GM12864 (cell line): ENCODE measurements around the gene ANXA2R.
A peak's percentile ranks its signal among the peaks of the same experiment; 100 is the strongest.

Experiments used
- DNase-seq: peaks from one replicate; pipeline ENCODE4 v3.0.0-alpha.2; 2011; ENCODE audit warnings: low read depth
- H3K4me3 ChIP-seq: 2 replicates; pipeline ENCODE4 v1.5.1; 2011; ENCODE audit warnings: mild to moderate bottlenecking, low read depth, low read length, control low read depth
- TF ChIP-seq, protein P1 (sequence below): IDR thresholded peaks from 2 replicates; pipeline ENCODE4 v1.5.1; 2011; ENCODE audit warnings: low read depth, mild to moderate bottlenecking, moderate library complexity, low read length, control low read depth, inconsistent platforms; ENCODE audit errors: missing control alignments

The ANXA2R gene

DNA sequence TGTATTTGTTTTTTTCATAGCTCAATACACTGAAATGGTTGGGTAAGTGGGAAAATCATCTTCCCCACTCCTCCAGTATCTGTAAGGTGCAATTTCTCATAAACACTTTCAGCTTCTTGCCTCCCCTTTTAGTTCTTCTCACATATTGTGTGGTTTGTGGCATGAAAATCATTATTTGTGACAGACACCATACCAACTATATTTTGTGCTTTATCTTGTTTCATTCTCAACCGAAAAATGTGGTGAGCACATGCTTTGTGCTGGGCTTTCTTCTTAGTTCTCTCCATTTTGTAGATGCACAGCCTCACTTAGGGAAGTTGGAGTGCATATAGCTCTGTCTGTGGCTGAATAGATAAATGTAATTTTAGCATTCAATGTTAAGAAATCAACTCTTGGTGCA lies 6.4 kb upstream of the ANXA2R start:
- H3K4me3 ChIP-seq, result no peak overlapping the region
- no peak for DNase-seq
- TF ChIP-seq, protein P1, sequence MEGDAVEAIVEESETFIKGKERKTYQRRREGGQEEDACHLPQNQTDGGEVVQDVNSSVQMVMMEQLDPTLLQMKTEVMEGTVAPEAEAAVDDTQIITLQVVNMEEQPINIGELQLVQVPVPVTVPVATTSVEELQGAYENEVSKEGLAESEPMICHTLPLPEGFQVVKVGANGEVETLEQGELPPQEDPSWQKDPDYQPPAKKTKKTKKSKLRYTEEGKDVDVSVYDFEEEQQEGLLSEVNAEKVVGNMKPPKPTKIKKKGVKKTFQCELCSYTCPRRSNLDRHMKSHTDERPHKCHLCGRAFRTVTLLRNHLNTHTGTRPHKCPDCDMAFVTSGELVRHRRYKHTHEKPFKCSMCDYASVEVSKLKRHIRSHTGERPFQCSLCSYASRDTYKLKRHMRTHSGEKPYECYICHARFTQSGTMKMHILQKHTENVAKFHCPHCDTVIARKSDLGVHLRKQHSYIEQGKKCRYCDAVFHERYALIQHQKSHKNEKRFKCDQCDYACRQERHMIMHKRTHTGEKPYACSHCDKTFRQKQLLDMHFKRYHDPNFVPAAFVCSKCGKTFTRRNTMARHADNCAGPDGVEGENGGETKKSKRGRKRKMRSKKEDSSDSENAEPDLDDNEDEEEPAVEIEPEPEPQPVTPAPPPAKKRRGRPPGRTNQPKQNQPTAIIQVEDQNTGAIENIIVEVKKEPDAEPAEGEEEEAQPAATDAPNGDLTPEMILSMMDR, result no peak

DNA sequence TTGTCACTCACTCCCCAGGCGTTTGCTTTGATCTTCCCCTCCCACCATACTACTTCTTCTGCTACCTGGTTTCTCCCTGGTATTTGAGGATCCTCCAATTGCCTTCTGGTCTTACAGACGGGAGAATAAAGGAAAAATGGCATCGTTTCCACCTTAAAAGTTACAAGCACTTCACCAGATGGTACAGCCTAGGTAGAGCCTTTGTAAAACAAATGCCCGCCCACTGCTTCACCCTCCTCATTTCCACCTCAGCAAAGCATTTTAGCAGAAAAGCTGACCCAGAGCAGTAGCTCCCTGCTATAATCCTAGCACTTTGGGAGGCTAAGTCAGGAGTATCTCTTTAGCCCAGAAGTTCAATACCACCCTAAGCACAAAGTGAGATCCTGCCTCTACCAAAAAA lies 5.1 kb upstream of the ANXA2R start:
- H3K4me3 ChIP-seq, result no peak overlapping the region
- no peak for DNase-seq
- TF ChIP-seq, protein P1, result no peak

DNA sequence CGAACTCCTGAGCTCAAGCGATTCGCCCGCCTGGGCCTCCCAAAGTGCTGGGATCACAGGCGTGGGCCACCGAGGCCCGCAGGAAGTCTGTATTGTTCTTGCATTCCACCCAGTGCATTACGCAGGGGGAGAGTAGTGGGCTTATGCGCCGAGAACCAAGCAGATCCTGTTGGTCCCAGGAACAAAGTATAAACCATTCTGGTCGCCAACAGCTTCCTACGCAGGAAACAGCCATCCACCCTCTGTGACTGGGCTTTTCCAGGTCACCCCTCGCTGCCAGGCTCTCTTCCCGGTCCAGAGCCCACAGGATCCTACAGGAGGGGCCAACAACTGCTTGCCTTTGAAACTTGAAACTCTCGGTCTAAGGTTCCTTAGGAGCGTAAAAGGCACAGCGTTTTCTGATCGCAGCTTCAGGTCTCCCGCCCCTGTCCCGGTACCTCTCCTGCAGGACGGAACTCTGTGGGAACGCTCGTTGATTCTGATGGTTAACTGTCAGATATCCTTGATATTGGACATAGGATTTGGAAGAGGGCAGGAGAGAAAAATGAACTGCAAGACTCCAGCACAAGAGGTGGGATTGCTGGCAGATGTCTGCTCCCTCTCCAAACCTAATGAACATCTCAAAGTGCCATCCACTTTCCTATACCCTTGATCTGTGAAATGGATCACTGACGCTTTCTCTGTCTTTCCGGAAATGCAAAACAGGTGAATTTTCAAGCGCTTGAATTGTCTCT lies 4.2 kb upstream of the ANXA2R start:
- no peak overlapping the region for H3K4me3 ChIP-seq
- DNase-seq, result no peak
- TF ChIP-seq, protein P1, result no peak

DNA sequence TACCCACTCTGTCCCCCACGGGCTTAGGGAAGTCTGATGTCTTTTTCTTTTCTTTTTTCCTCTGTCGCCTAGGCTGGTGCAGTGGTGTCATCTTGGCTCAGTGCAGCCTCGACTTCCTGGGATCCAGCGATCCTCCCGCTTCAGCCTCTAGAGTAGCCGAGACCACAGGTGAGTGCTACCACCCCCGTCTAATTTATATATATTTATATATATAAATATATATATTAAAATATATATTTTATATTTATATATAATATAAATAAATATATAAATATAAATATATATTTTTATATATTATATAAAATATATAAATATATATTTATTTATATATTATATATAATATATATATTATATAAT lies 3.3 kb upstream of the ANXA2R start:
- H3K4me3 ChIP-seq, result peak overlapping the region; percentile 60
- TF ChIP-seq, protein P1, result no peak
- DNase-seq, result no peak

DNA sequence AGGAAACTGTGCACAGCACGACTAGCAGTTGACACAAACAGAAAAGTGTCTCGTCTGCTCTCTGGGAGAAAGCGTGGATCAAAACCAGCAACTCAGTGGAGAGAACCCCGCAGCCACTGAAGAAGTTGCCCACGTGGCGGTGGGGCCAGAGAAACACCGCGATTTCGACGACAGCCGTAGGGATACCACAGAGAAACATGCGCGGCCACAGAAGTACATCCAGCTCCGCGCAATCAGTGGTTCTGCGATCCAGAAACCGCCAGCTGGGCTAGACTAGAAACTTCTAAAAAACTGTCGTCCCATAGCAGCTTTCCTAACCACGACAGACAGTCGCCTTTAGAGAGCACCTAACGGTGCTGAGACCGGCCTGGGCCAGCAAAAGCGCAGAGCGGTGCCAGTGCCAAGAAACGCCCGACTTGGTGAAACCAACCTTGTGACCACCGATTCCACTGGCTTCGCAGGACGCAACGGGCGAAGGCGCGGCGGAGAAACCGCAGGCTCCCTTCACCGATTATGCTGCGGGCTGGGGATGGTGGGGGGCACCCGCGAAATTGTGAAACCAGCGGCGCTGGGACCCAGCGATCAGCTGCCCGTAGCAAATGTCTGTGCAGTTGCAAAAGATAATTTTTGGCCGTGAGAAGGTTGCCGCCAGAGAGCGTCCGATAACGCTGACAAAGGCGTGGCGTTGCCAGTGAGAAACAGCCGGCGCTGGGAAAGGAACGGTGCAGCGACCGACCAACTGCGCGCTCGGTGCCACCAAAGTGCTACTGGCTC lies 2.7 kb upstream of the ANXA2R start:
- no peak for DNase-seq
- TF ChIP-seq, protein P1, result peak; percentile 21
- H3K4me3 ChIP-seq, result peak overlapping the region; percentile 60

DNA sequence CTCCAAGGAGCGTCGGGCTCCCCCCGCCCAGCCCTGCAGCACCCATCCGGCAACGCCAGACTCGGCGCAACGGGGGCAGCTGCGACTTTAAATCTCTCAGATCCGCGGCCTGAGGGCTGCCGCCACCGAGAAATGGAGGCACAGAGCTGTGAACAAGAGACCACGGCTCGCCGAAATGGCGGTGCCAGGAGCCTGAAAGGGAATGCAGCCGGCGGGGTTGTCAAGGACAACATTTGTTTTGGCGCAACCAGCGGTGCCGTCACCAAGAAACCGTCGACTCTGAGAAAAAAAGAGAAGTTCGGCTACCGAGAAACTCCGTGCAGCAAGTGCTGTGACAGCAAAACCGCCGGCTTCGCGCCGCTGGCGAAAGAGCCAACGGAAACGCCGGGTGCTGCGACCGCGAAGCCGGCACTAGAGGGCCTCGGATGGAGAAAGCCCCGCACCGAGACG lies 2.1 kb upstream of the ANXA2R start:
- peak; percentile 73 for DNase-seq
- TF ChIP-seq, protein P1, result peak; percentile 41
- peak overlapping the region; percentile 60 for H3K4me3 ChIP-seq
